ENCODE results near the gene CCL17.
A peak's percentile ranks its signal among the peaks of the same experiment; 100 is the strongest.

CCL17 gene

DNA sequence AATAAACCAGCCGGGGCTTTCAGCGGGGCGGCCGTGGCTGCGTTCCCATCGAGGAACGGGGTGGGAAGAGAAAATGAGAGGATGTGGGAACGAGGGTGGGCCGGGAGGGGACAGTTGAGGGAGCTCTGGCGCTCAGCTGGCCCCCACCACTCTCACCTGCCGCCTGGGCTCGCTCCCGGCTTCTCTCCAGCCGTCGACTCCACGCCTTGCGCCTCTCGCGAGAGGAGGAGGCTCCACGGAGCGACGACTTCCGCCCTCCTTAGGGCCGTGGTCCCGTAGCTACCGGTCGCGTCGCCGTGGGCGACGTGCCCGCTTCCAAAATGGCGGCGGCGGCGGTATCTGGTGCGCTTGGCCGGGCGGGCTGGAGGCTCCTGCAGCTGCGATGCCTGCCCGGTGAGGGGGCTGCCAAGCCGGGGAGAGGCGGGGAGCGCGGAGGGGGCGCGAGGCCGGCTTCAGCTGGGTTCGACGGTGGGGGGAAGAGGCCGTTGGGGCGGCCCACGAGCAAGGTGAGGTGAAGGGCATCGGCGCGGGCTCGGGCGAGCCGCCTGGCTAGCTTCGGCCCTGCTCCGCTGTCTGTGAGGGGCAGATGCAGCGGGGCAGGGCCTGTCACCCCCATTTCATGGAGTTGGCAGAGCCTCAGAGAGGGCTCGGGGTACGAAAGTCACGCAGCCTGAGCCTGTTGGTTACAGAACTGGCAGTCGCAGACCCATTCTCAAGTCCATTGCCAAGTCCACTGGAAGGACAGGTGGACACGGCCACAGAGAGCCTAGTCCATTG is 42.8 kb downstream of the CCL17 start, which contains the start of the genes CIAPIN1 and COQ9:
Gene CIAPIN1, minus strand, starts transcription at position 200 of the 777 bp plus-strand sequence. CDS start 6,457 bp downstream, outside the sequence.
Gene COQ9, plus strand, starts transcription at position 294 of the 777 bp plus-strand sequence. Its CDS starts 27 bp downstream, at position 321.
- Histone ChIP-seq H3K4me3 (ENCODE audit: low read depth in 1 of 2, low read length in 2 of 2) (peak within 1 kb of the TSS; percentile 83 to 95), H3K4me1 (ENCODE audit: control insufficient read depth in 1 of 2, insufficient read depth in 2 of 2, low read length in 2 of 2) (peaks cover 15 to 22% of the 10 kb centered on the region in 2 donors), H3K36me3 (ENCODE audit: control insufficient read depth in 1 of 2, insufficient read depth in 2 of 2, low read length in 2 of 2) (peaks cover 0 to 15% of the 10 kb centered on the region in 2 donors), H3K9me3 (ENCODE audit: control insufficient read depth in 1 of 2, low read length in 2 of 2) (no peaks in the 10 kb centered on the region), H3K27me3 (ENCODE audit: control insufficient read depth in 1 of 2, insufficient read depth in 2 of 2, low read length in 2 of 2) (no peaks in the 10 kb centered on the region), H3K27ac (ENCODE audit: low read depth, low read length) (peak within 1 kb of the TSS; percentile 76), H3K9ac (ENCODE audit: low read depth in 1 of 2, low read length in 2 of 2) (peak within 1 kb of the TSS; percentile 92 to 93)

DNA sequence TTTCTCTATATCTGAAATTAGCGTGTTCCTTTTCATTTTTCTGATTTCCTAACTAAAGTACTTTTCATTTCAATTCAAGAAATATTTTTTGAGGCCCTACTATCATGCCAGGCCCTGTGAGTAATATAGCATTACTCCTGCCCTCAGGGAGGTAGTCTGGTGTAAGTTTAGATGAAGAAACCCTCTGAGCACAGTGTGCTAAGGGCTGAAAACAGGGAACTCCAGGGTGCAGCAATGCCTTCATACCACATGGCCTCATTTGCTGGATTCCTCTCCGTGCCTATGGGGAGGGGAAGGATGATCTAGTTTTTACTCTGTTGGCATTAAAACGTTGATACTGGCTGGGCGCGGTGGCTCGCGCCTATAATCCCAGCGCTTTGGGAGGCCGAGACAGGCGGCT is 47.5 kb downstream of the CCL17 start:
- Histone ChIP-seq H3K4me1 (ENCODE audit: control insufficient read depth in 1 of 2, insufficient read depth in 2 of 2, low read length in 2 of 2) (peaks cover 6 to 14% of the 10 kb centered on the region in 2 donors), H3K4me3 (ENCODE audit: low read depth in 1 of 2, low read length in 2 of 2) (no peak overlapping the region), H3K9ac (ENCODE audit: low read depth in 1 of 2, low read length in 2 of 2) (no peak overlapping the region), H3K27me3 (ENCODE audit: control insufficient read depth in 1 of 2, insufficient read depth in 2 of 2, low read length in 2 of 2) (no peaks in the 10 kb centered on the region), H3K9me3 (ENCODE audit: control insufficient read depth in 1 of 2, low read length in 2 of 2) (no peaks in the 10 kb centered on the region), H3K27ac (ENCODE audit: low read depth, low read length) (no peak overlapping the region), H3K36me3 (ENCODE audit: control insufficient read depth in 1 of 2, insufficient read depth in 2 of 2, low read length in 2 of 2) (peaks cover 30 to 59% of the 10 kb centered on the region in 2 donors)

DNA sequence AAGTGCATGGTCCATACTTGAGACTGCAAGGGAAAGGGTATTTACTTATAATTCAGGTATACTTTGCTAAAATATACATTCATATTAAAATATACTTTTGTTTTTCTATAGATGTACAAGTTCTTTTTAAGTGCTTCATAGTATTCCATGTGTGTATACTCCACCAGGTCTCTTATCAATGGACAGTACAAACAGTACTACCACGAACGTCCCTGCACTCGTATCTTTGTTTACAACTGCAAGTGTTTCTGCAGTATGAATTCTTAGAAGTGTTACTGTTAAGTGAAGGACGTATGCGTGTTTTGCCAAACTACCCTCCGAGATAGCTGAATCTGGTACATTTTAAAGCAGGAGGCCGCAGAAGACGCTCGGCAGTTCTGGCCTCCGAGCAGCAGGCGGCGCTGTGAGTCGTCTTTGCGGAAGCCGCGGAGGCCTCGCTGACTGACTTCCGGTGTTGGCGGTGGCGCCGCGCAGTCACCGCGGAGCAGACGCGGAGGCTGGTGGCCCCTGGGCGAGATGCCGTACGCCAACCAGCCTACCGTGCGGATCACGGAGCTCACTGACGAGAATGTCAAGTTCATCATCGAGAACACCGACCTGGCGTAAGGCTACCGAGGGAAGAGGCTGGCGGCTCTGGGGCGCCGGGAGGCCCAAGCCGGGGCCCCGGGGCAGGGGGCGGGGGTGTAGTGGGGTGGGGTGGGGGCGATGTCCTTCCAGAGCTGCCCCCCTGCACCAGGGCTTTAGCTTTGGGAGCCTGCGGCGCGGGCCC is 57.8 kb downstream of the CCL17 start, which contains the start of gene POLR2C:
Gene POLR2C, plus strand, starts transcription at position 471 of the 769 bp plus-strand sequence. Its CDS starts 46 bp downstream, at position 517.
- Histone ChIP-seq H3K9me3 (ENCODE audit: control insufficient read depth in 1 of 2, low read length in 2 of 2) (no peaks in the 10 kb centered on the region), H3K36me3 (ENCODE audit: control insufficient read depth in 1 of 2, insufficient read depth in 2 of 2, low read length in 2 of 2) (peaks cover 38 to 69% of the 10 kb centered on the region in 2 donors), H3K9ac (ENCODE audit: low read depth in 1 of 2, low read length in 2 of 2) (peak within 1 kb of the TSS; percentile 87 to 95), H3K27me3 (ENCODE audit: control insufficient read depth in 1 of 2, insufficient read depth in 2 of 2, low read length in 2 of 2) (no peaks in the 10 kb centered on the region), H3K4me3 (ENCODE audit: low read depth in 1 of 2, low read length in 2 of 2) (peak within 1 kb of the TSS; percentile 94 to 97), H3K4me1 (ENCODE audit: control insufficient read depth in 1 of 2, insufficient read depth in 2 of 2, low read length in 2 of 2) (peaks cover 11 to 21% of the 10 kb centered on the region in 2 donors), H3K27ac (ENCODE audit: low read depth, low read length) (no peak within 1 kb of the TSS)

DNA sequence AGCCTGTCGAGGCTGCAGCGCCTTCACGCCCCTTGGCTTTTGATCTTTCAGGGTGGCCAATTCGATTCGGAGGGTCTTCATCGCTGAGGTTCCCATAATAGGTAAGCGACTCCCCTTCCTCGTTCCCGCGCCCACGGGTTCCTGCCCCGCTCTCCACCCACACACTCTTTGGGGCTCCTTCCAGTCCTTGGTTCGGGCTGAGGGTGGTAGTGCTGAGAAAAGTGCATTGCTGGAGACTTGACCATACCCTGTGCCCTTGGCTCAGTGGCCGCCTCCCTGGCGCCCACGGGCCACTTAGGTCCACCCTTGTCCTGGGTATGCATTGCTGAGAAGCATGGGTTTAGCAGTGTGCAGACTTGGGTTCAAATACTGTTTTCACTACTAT is 58.4 kb downstream of the CCL17 start:
- peak overlapping the region; percentile 94 to 97 for H3K4me3 ChIP-seq (ENCODE audit: low read depth in 1 of 2, low read length in 2 of 2)

DNA sequence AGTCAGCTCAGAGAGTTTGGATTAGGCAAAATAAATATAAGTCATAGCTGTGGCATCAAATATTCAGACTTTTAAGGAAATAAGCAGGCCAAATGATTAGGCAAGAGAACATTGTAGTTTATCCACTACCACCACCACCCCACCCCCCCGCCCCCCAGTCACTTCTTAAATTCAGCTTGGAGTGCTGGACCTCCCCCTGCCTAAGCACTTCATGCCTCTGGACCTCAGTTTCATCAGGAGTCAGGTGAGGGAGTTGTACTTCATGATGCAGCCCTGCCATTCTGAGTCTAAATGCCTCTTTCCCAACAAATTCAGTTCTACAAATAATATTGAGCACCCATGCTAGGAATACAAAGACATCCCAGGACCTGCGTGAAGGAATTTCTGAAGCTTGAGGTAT is 60.0 kb downstream of the CCL17 start:
- Histone ChIP-seq H3K4me1 (ENCODE audit: control insufficient read depth in 1 of 2, insufficient read depth in 2 of 2, low read length in 2 of 2) (peaks cover 11 to 21% of the 10 kb centered on the region in 2 donors), H3K4me3 (ENCODE audit: low read depth in 1 of 2, low read length in 2 of 2) (no peak overlapping the region), H3K9me3 (ENCODE audit: control insufficient read depth in 1 of 2, low read length in 2 of 2) (no peaks in the 10 kb centered on the region), H3K9ac (ENCODE audit: low read depth in 1 of 2, low read length in 2 of 2) (no peak overlapping the region), H3K27me3 (ENCODE audit: control insufficient read depth in 1 of 2, insufficient read depth in 2 of 2, low read length in 2 of 2) (no peaks in the 10 kb centered on the region), H3K36me3 (ENCODE audit: control insufficient read depth in 1 of 2, insufficient read depth in 2 of 2, low read length in 2 of 2) (peaks cover 35 to 72% of the 10 kb centered on the region in 2 donors), H3K27ac (ENCODE audit: low read depth, low read length) (no peak overlapping the region)

More for the DNA sequence above, 58.4 kb downstream of the CCL17 start:
- H3K36me3 ChIP-seq (ENCODE audit: control insufficient read depth in 1 of 2, insufficient read depth in 2 of 2, low read length in 2 of 2), result peaks cover 32 to 67% of the 10 kb centered on the region in 2 donors
- no peaks in the 10 kb centered on the region for H3K9me3 ChIP-seq (ENCODE audit: control insufficient read depth in 1 of 2, low read length in 2 of 2)
- no peaks in the 10 kb centered on the region for H3K27me3 ChIP-seq (ENCODE audit: control insufficient read depth in 1 of 2, insufficient read depth in 2 of 2, low read length in 2 of 2)
- no peak overlapping the region for H3K27ac ChIP-seq (ENCODE audit: low read depth, low read length)
- peak overlapping the region; percentile 87 to 95 for H3K9ac ChIP-seq (ENCODE audit: low read depth in 1 of 2, low read length in 2 of 2)
- peaks cover 11 to 21% of the 10 kb centered on the region in 2 donors for H3K4me1 ChIP-seq (ENCODE audit: control insufficient read depth in 1 of 2, insufficient read depth in 2 of 2, low read length in 2 of 2)

Data from duodenal mucosa (tissue), 2 donors.